Breast epithelium (tissue), 3 donors: ENCODE results near the gene ATP5IF1.

Experiments used
- CTCF ChIP-seq, 3 donors: fragments of 450-650 bp; IDR thresholded peaks; one replicate each; pipeline ENCODE4 v1.5.1; 2016 to 2017; ENCODE audit warnings: antibody characterized with exemption in 3 of 3, mild to moderate bottlenecking in 3 of 3, moderate library complexity in 3 of 3
- POLR2A ChIP-seq: fragments of 450-650 bp; IDR thresholded peaks from one replicate; pipeline ENCODE4 v1.6.1; 2016; ENCODE audit warnings: antibody characterized with exemption, mild to moderate bottlenecking, moderate library complexity
- POLR2AphosphoS5 ChIP-seq, 3 donors: sonication (generic); formaldehyde crosslinking; IDR thresholded peaks; one replicate each; pipeline ENCODE4 v1.6.1; 2017; ENCODE audit warnings: antibody characterized with exemption in 3 of 3

GRCh38 chr1:28199328-28200233 is 36.3 kb upstream of the ATP5IF1 start:
- TF ChIP-seq CTCF (IDR thresholded peaks at IDR 0.05) (no peak), POLR2A (no peak), POLR2AphosphoS5 (IDR thresholded peaks at IDR 0.05) (no peak)
